ENCODE measurements around the gene NUDCD3.
A peak's percentile ranks its signal among the peaks of the same experiment; 100 is the strongest.
"Not testable (repeated sequence)": the region's sequence is repeated elsewhere in the genome, so short reads cannot be mapped to it uniquely, and the experiment has no call there.

Gene NUDCD3

DNA sequence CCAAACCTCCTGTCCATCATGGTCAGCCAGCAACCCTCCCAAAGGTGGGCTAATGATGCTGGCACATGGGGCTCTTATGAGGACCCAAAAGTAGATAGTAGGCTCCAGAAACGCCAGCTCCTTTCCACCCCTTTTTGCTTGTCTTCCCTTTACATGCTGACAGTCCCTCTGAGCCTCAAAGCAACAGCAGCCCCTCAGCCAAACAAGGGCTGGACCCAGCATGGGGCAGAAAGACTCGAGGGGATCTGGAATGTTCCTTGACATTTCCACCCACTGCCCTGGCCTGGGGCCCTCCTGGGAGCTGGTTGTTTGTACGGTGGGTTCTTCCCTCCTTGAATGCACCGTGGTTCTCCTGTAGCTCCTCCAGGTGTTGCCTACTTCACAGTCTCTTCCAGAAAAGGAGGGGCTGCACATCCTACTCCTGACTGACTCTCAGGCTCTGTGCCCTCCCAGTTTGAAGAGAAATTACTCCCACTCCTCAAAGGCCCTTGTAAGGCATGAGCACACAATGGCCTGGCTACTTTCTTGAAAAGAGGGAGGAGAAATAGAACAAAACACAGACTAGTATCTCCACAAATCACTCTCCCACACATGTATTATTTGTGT is 21.5 kb upstream of the NUDCD3 start:
- peak overlapping the region; percentile 20; the same call in 1 of the 2 replicates for H2AFZ ChIP-seq (ENCODE audit: low read length)
- H3K27ac ChIP-seq (ENCODE audit: low read length): no peak overlapping the region
- H3K9me3 ChIP-seq (replicated peaks; ENCODE audit: insufficient read depth, low read length): no peaks in the 10 kb centered on the region
- H3F3A ChIP-seq (ENCODE audit: insufficient read depth, low read length): no peaks in the 10 kb centered on the region
- H3K9ac ChIP-seq (ENCODE audit: low read length): no peak overlapping the region
- H3K4me3 ChIP-seq (ENCODE audit: low read length): no peak overlapping the region
- peaks cover 4% of the 10 kb centered on the region; the same call in 1 of the 2 replicates for H3K4me1 ChIP-seq (ENCODE audit: low read length)
- H3K79me2 ChIP-seq (ENCODE audit: low read length): no peaks in the 10 kb centered on the region
- TF ChIP-seq EZH2 (optimal IDR thresholded peaks at IDR 0.05; ENCODE audit: low read depth, low read length) (no peak), EZH2phosphoT487 (IDR thresholded peaks at IDR 0.05; ENCODE audit: low read length) (no peak)
- TF ChIP-seq, protein P1, sequence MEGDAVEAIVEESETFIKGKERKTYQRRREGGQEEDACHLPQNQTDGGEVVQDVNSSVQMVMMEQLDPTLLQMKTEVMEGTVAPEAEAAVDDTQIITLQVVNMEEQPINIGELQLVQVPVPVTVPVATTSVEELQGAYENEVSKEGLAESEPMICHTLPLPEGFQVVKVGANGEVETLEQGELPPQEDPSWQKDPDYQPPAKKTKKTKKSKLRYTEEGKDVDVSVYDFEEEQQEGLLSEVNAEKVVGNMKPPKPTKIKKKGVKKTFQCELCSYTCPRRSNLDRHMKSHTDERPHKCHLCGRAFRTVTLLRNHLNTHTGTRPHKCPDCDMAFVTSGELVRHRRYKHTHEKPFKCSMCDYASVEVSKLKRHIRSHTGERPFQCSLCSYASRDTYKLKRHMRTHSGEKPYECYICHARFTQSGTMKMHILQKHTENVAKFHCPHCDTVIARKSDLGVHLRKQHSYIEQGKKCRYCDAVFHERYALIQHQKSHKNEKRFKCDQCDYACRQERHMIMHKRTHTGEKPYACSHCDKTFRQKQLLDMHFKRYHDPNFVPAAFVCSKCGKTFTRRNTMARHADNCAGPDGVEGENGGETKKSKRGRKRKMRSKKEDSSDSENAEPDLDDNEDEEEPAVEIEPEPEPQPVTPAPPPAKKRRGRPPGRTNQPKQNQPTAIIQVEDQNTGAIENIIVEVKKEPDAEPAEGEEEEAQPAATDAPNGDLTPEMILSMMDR (IDR thresholded peaks at IDR 0.05; ENCODE audit: low read length): no peak
- H3K36me3 ChIP-seq (replicated peaks; ENCODE audit: insufficient read depth, low read length): no peaks in the 10 kb centered on the region
- H3K27me3 ChIP-seq (replicated peaks; ENCODE audit: insufficient read depth, low read length): no peaks in the 10 kb centered on the region
- no peaks in the 10 kb centered on the region for H3K9me2 ChIP-seq (replicated peaks; ENCODE audit: insufficient read depth, low read length)
- DNase-seq: no peak
- no peak overlapping the region for H3K4me2 ChIP-seq (ENCODE audit: low read depth, low read length)
- H4K20me1 ChIP-seq (ENCODE audit: insufficient read depth, low read length): no peaks in the 10 kb centered on the region

DNA sequence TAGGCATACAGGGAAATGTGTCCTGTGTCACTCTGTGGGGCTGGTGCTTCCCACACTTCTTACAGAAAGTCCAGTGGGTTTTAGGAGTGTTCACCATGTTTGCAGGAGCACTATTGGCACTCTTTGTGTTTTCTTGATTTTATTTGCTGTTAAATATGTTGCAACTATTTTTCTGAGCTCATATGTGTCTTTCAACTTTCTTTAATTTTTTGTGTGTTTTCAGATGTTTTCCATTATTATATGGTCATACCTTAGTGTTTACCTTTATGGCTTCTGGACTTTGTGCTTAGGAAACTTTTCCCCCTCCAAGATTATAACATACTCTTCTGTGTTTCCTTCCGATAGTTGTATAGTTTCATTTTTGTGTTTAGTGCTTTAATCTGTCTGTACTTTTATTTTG is 20.8 kb upstream of the NUDCD3 start:
- H3K9me2 ChIP-seq (replicated peaks; ENCODE audit: insufficient read depth, low read length): no peaks in the 10 kb centered on the region
- H3K79me2 ChIP-seq (ENCODE audit: low read length): no peaks in the 10 kb centered on the region
- H3K27me3 ChIP-seq (replicated peaks; ENCODE audit: insufficient read depth, low read length): no peaks in the 10 kb centered on the region
- TF ChIP-seq, protein P1 (IDR thresholded peaks at IDR 0.05; ENCODE audit: low read length): no peak
- no peak for TF ChIP-seq EZH2 (optimal IDR thresholded peaks at IDR 0.05; ENCODE audit: low read depth, low read length)
- TF ChIP-seq EZH2phosphoT487 (IDR thresholded peaks at IDR 0.05; ENCODE audit: low read length): no peak
- no peak for DNase-seq
- H2AFZ ChIP-seq (ENCODE audit: low read length): peak overlapping the region; percentile 20; the same call in 1 of the 2 replicates
- no peak overlapping the region; the same call in 1 of the 2 replicates for H3K4me3 ChIP-seq (ENCODE audit: low read length)
- H3K9ac ChIP-seq (ENCODE audit: low read length): no peak overlapping the region
- no peaks in the 10 kb centered on the region for H3F3A ChIP-seq (ENCODE audit: insufficient read depth, low read length)
- no peak overlapping the region for H3K4me2 ChIP-seq (ENCODE audit: low read depth, low read length)
- no peaks in the 10 kb centered on the region for H3K36me3 ChIP-seq (replicated peaks; ENCODE audit: insufficient read depth, low read length)
- no peaks in the 10 kb centered on the region for H3K9me3 ChIP-seq (replicated peaks; ENCODE audit: insufficient read depth, low read length)
- peaks cover 4% of the 10 kb centered on the region; the same call in 1 of the 2 replicates for H3K4me1 ChIP-seq (ENCODE audit: low read length)
- no peak overlapping the region for H3K27ac ChIP-seq (ENCODE audit: low read length)
- no peaks in the 10 kb centered on the region for H4K20me1 ChIP-seq (ENCODE audit: insufficient read depth, low read length)

DNA sequence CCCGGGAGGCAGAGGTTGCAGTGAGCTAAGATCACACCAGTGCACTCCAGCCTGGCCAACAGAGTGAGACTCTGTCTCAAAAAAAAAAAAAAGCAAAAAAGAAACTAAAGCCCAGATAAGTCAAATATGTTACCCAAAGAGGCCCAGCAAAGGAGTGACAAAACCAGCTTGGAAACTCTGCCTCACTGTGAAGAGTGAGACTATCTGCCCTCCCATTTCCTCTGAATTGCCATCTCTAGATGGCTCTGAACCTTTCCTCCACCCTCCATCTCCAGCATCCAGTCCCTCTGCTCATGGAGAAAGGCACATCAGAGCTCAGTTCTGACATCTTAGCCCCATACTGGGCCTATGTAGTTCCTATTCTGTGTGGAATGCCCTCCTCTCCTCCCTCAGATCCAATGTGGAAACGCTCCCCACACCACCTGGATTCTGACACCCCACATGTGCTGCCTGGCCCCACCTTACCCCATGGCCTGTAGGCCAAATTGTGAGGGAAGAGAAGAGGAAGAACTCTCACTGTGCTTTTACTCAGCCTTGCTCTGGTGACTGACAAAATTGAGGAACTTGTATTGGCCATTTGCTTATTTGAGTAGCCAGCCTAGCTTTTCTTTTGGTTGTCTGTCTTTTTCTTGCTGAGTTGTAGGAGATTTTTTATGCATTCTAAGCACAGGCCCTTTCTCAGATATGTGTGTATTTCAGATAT is 18.0 kb upstream of the NUDCD3 start:
- DNase-seq: no peak
- Histone ChIP-seq H3K79me2 (ENCODE audit: low read length) (no peaks in the 10 kb centered on the region), H3K27ac (ENCODE audit: low read length) (no peak overlapping the region), H3K4me2 (ENCODE audit: low read depth, low read length) (no peak overlapping the region), H4K20me1 (ENCODE audit: insufficient read depth, low read length) (no peaks in the 10 kb centered on the region), H3K4me1 (ENCODE audit: low read length) (no peaks in the 10 kb centered on the region), H2AFZ (ENCODE audit: low read length) (no peak overlapping the region), H3K27me3 (replicated peaks; ENCODE audit: insufficient read depth, low read length) (no peaks in the 10 kb centered on the region), H3F3A (ENCODE audit: insufficient read depth, low read length) (no peaks in the 10 kb centered on the region), H3K9me2 (replicated peaks; ENCODE audit: insufficient read depth, low read length) (no peaks in the 10 kb centered on the region), H3K9ac (ENCODE audit: low read length) (no peak overlapping the region), H3K4me3 (ENCODE audit: low read length) (no peak overlapping the region), H3K9me3 (replicated peaks; ENCODE audit: insufficient read depth, low read length) (no peaks in the 10 kb centered on the region), H3K36me3 (replicated peaks; ENCODE audit: insufficient read depth, low read length) (no peaks in the 10 kb centered on the region)
- TF ChIP-seq, protein P1 (IDR thresholded peaks at IDR 0.05; ENCODE audit: low read length): no peak
- TF ChIP-seq EZH2phosphoT487 (IDR thresholded peaks at IDR 0.05; ENCODE audit: low read length): no peak
- no peak for TF ChIP-seq EZH2 (optimal IDR thresholded peaks at IDR 0.05; ENCODE audit: low read depth, low read length)

- not testable (repeated sequence) for H4K20me1 ChIP-seq (ENCODE audit: insufficient read depth, low read length); H3K9ac ChIP-seq (ENCODE audit: low read length); H3K27me3 ChIP-seq (replicated peaks; ENCODE audit: insufficient read depth, low read length); H3K79me2 ChIP-seq (ENCODE audit: low read length); H3K9me2 ChIP-seq (replicated peaks; ENCODE audit: insufficient read depth, low read length); H3K4me3 ChIP-seq (ENCODE audit: low read length); H3K36me3 ChIP-seq (replicated peaks; ENCODE audit: insufficient read depth, low read length); H3K9me3 ChIP-seq (replicated peaks; ENCODE audit: insufficient read depth, low read length); H2AFZ ChIP-seq (ENCODE audit: low read length); DNase-seq; H3K4me1 ChIP-seq (ENCODE audit: low read length); H3F3A ChIP-seq (ENCODE audit: insufficient read depth, low read length); H3K27ac ChIP-seq (ENCODE audit: low read length); H3K4me2 ChIP-seq (ENCODE audit: low read depth, low read length)
Measured at GRCh38 chr7:44506592-44507288, 16.3 kb upstream of the NUDCD3 start.

Data from MM.1S (cell line).